H1 (cell line): ENCODE data around the gene SLC1A2. TPM values are rescaled to one million over a fixed set of nuclear protein-coding genes. Genes with fewer than 3 reads are reported as not detected.

ENCODE experiments used
- CTCF ChIA-PET: fragments of 300-600 bp; sonication (Branson Sonifier 250); formaldehyde crosslinking; loops from one replicate; lab custom pipeline; 2021; ENCODE audit not compliant: partially characterized antibody; lab: Charles Lee
- POLR2A ChIA-PET: fragments of 300-600 bp; sonication (Branson Sonifier 250); formaldehyde crosslinking; loops from one replicate; lab custom pipeline; 2021; ENCODE audit warnings: inconsistent platforms; ENCODE audit not compliant: partially characterized antibody; lab: Charles Lee
- DNase-seq, 2 experiments: peaks; one replicate each; pipeline versions ENCODE4 v3.0.0 to v3.0.0-alpha.2; 2010 to 2022; ENCODE audit warnings: low spot score in 2 of 2, low read depth in 1 of 2, mixed read lengths in 1 of 2
- FAIRE-seq: peaks from 2 replicates; lab custom pipeline; 2011; peaks lifted over from hg19 to GRCh38; lab: Jason Lieb, UNC
- H2AFZ ChIP-seq: 2 replicates; pipeline ENCODE4 v1.8.1; 2012; ENCODE audit warnings: low read length, inconsistent platforms
- H2AK5ac ChIP-seq: 2 replicates; pipeline ENCODE4 v1.6.1; 2013; ENCODE audit warnings: low read depth, low read length
- H2BK120ac ChIP-seq: replicated peaks from 2 replicates; pipeline ENCODE3; 2013; ENCODE audit warnings: low read depth, low read length, inconsistent platforms
- H2BK12ac ChIP-seq: 2 replicates; pipeline ENCODE4 v1.6.1; 2013; ENCODE audit warnings: low read depth, low read length
- H2BK15ac ChIP-seq: 2 replicates; pipeline ENCODE4 v1.6.1; 2013; ENCODE audit warnings: low read length
- H2BK20ac ChIP-seq: 2 replicates; pipeline ENCODE4 v1.6.1; 2013; ENCODE audit warnings: low read length
- H2BK5ac ChIP-seq: 2 replicates; pipeline ENCODE4 v1.6.1; 2013; ENCODE audit warnings: low read depth, low read length
- H3K14ac ChIP-seq: 2 replicates; pipeline ENCODE4 v1.6.1; 2013; ENCODE audit warnings: inconsistent platforms; ENCODE audit not compliant: insufficient read length
- H3K18ac ChIP-seq: 2 replicates; pipeline ENCODE4 v1.6.1; 2013; ENCODE audit warnings: low read length; ENCODE audit errors: extremely low read depth
- H3K23ac ChIP-seq: 2 replicates; pipeline ENCODE4 v1.6.1; 2013; ENCODE audit warnings: inconsistent platforms; ENCODE audit not compliant: insufficient read length
- H3K23me2 ChIP-seq: 2 replicates; pipeline ENCODE4 v1.6.1; 2013; ENCODE audit warnings: low read depth, low read length
- H3K27ac ChIP-seq: 2 replicates; pipeline ENCODE4 v1.6.1; 2011; ENCODE audit warnings: low read depth, low read length, inconsistent platforms
- H3K27me3 ChIP-seq, 4 experiments: replicated peaks in 1 of 4; 1 replicate in 1 of 4; 2 replicates in 3 of 4; pipeline versions ENCODE4 v1.6.1 to v1.8.1; 2011 to 2013; ENCODE audit warnings: low read length in 3 of 4, mild to moderate bottlenecking in 3 of 4, inconsistent platforms in 2 of 4, mixed read lengths in 2 of 4, moderate library complexity in 1 of 4; ENCODE audit not compliant: control insufficient read depth in 3 of 4, insufficient read depth in 3 of 4; ENCODE audit errors: extremely low read depth in 1 of 4
- H3K36me3 ChIP-seq, 4 experiments: 2 replicates each; pipeline versions ENCODE4 v1.6.1 to v1.8.1; 2011 to 2013; ENCODE audit warnings: mild to moderate bottlenecking in 4 of 4, low read length in 3 of 4, moderate library complexity in 2 of 4, control low read depth in 1 of 4, inconsistent platforms in 1 of 4; ENCODE audit not compliant: insufficient read depth in 4 of 4, control insufficient read depth in 2 of 4
- H3K4ac ChIP-seq: replicated peaks from 2 replicates; pipeline ENCODE3; 2013; ENCODE audit warnings: low read length, low read depth, mixed read lengths, inconsistent platforms; ENCODE audit not compliant: insufficient read length
- H3K4me1 ChIP-seq, 4 experiments: replicated peaks in 1 of 4; 1 replicate in 1 of 4; 2 replicates in 3 of 4; pipeline versions ENCODE4 v1.6.1 to v1.8.1; 2011 to 2013; ENCODE audit warnings: low read length in 3 of 4, inconsistent platforms in 2 of 4, mixed read lengths in 1 of 4; ENCODE audit not compliant: insufficient read depth in 4 of 4, control insufficient read depth in 3 of 4
- H3K4me2 ChIP-seq, 2 experiments: 2 replicates each; pipeline versions ENCODE4 v1.6.1 to v1.8.1; 2011 to 2013; ENCODE audit warnings: low read depth in 2 of 2, low read length in 2 of 2, control low read depth in 1 of 2, inconsistent platforms in 1 of 2, mild to moderate bottlenecking in 1 of 2; ENCODE audit not compliant: insufficient read depth in 1 of 2
- H3K4me3 ChIP-seq, 4 experiments: fragments of 200-600, 300-600 bp in 1 of 4; sonication (generic), shearing (Covaris generic), sonication (Bioruptor Twin) in 1 of 4; 2 replicates each; pipeline versions ENCODE4 v1.5.1 to v1.8.1; 2011 to 2016; ENCODE audit warnings: low read length in 4 of 4, low read depth in 3 of 4, control low read depth in 2 of 4, inconsistent platforms in 2 of 4, mild to moderate bottlenecking in 2 of 4, mixed read lengths in 1 of 4, moderate library complexity in 1 of 4; ENCODE audit not compliant: insufficient read depth in 2 of 4; ENCODE audit errors: extremely low read depth in 1 of 4
- H3K56ac ChIP-seq: replicated peaks from 2 replicates; pipeline ENCODE3; 2013; ENCODE audit warnings: low read depth, mild to moderate bottlenecking, mixed read lengths, low read length, inconsistent platforms; ENCODE audit not compliant: insufficient read length
- H3K79me1 ChIP-seq: 2 replicates; pipeline ENCODE4 v1.6.1; 2013; ENCODE audit warnings: low read depth, low read length, control low read depth
- H3K79me2 ChIP-seq, 2 experiments: 2 replicates each; pipeline versions ENCODE4 v1.6.1 to v1.8.1; 2012 to 2013; ENCODE audit warnings: low read length in 2 of 2, mild to moderate bottlenecking in 2 of 2, inconsistent platforms in 1 of 2; ENCODE audit not compliant: insufficient read depth in 2 of 2, control insufficient read depth in 1 of 2
- H3K9ac ChIP-seq, 4 experiments: replicated peaks in 1 of 4; 1 replicate in 1 of 4; 2 replicates in 3 of 4; pipeline versions ENCODE4 v1.6.1 to v1.8.1; 2011 to 2013; ENCODE audit warnings: low read depth in 3 of 4, low read length in 3 of 4, control low read depth in 2 of 4, mild to moderate bottlenecking in 2 of 4, moderate library complexity in 2 of 4, inconsistent platforms in 1 of 4; ENCODE audit errors: extremely low read depth in 1 of 4
- H3K9me3 ChIP-seq, 2 experiments: 2 replicates each; pipeline versions ENCODE4 v1.6.1 to v1.8.1; 2012 to 2013; ENCODE audit warnings: mild to moderate bottlenecking in 2 of 2, moderate library complexity in 2 of 2, control low read depth in 1 of 2, inconsistent platforms in 1 of 2, low read depth in 1 of 2, low read length in 1 of 2, mixed read lengths in 1 of 2; ENCODE audit not compliant: insufficient read depth in 2 of 2
- H4K20me1 ChIP-seq, 2 experiments: replicated peaks in 1 of 2; 2 replicates each; pipeline versions ENCODE3 to v1.8.1; 2011 to 2013; ENCODE audit warnings: inconsistent platforms in 2 of 2, low read length in 2 of 2, mild to moderate bottlenecking in 1 of 2; ENCODE audit not compliant: insufficient read depth in 2 of 2, control insufficient read depth in 1 of 2
- H4K5ac ChIP-seq: 2 replicates; pipeline ENCODE4 v1.6.1; 2013; ENCODE audit warnings: low read length, low read depth, mixed read lengths, inconsistent platforms; ENCODE audit not compliant: insufficient read length
- H4K8ac ChIP-seq: 2 replicates; pipeline ENCODE4 v1.8.0; 2013; ENCODE audit warnings: mild to moderate bottlenecking, moderate library complexity, low read length, inconsistent platforms; ENCODE audit not compliant: insufficient read depth; ENCODE audit errors: extremely low read depth
- H4K91ac ChIP-seq: replicated peaks from 2 replicates; pipeline ENCODE3; 2013; ENCODE audit warnings: low read length, mixed read lengths, inconsistent platforms; ENCODE audit not compliant: insufficient read length
- BACH1 ChIP-seq: IDR thresholded peaks from 2 replicates; pipeline ENCODE4 v1.6.1; 2012; ENCODE audit warnings: low read length, improper control_type of control experiment
- BRCA1 ChIP-seq: IDR thresholded peaks from 2 replicates; pipeline ENCODE4 v1.6.1; 2012; ENCODE audit warnings: low read depth, low read length, improper control_type of control experiment
- CBX5 ChIP-seq: fragments of 300-800, 300-1000 bp; sonication (generic); IDR thresholded peaks from 2 replicates; pipeline ENCODE4 v1.7.1; 2016; ENCODE audit warnings: antibody characterized with exemption, low read length, low read depth
- CHD2 ChIP-seq: IDR thresholded peaks from 2 replicates; pipeline ENCODE4 v1.6.1; 2012; ENCODE audit warnings: low read length, improper control_type of control experiment
- CTBP2 ChIP-seq: IDR thresholded peaks from 2 replicates; pipeline ENCODE4 v1.7.0; 2011; ENCODE audit warnings: borderline replicate concordance, mild to moderate bottlenecking, moderate library complexity, mixed read lengths, low read length; ENCODE audit not compliant: insufficient read depth, insufficient read length
- GABPA ChIP-seq: IDR thresholded peaks from 2 replicates; pipeline ENCODE4 v1.6.1; 2011; ENCODE audit warnings: mild to moderate bottlenecking, low read length, moderate library complexity, borderline replicate concordance; ENCODE audit not compliant: insufficient read depth
- JUND ChIP-seq: IDR thresholded peaks from 2 replicates; pipeline ENCODE4 v1.6.1; 2011; ENCODE audit warnings: mild to moderate bottlenecking, improper control_type of control experiment, low read length
- KDM1A ChIP-seq: fragments of 200-600, 300-600 bp; sonication (generic); IDR thresholded peaks from 2 replicates; pipeline ENCODE4 v1.7.1; 2016; ENCODE audit warnings: mild to moderate bottlenecking, low read length, borderline replicate concordance
- POLR2A ChIP-seq, 2 experiments: IDR thresholded peaks; 1 replicate in 1 of 2; 2 replicates in 1 of 2; pipeline ENCODE4 v1.6.1; 2011; ENCODE audit warnings: low read depth in 2 of 2, low read length in 2 of 2, mild to moderate bottlenecking in 2 of 2; ENCODE audit errors: control extremely low read depth in 1 of 2
- POU5F1 ChIP-seq: IDR thresholded peaks from 2 replicates; pipeline ENCODE4 v1.6.1; 2011; ENCODE audit warnings: low read depth, mild to moderate bottlenecking, low read length, moderate library complexity
- RFX5 ChIP-seq: IDR thresholded peaks from 2 replicates; pipeline ENCODE4 v1.6.1; 2011; ENCODE audit warnings: low read depth, low read length, improper control_type of control experiment, borderline replicate concordance
- SIRT6 ChIP-seq: IDR thresholded peaks from one replicate; pipeline ENCODE4 v1.7.1; 2012; ENCODE audit warnings: low read length, inconsistent platforms
- TAF1 ChIP-seq: IDR thresholded peaks from 2 replicates; pipeline ENCODE4 v1.6.1; 2011; ENCODE audit warnings: mild to moderate bottlenecking, low read depth, low read length
- TAF7 ChIP-seq: optimal IDR thresholded peaks from 2 replicates; pipeline ENCODE3; 2011; ENCODE audit warnings: low read depth, mild to moderate bottlenecking, inconsistent platforms, low read length, moderate library complexity, borderline replicate concordance
- USF2 ChIP-seq: IDR thresholded peaks from 2 replicates; pipeline ENCODE4 v1.6.1; 2011; ENCODE audit warnings: low read length, improper control_type of control experiment
- WGBS, 2 experiments: shearing (Covaris generic) in 1 of 2; methylation state at CpG; one replicate each; pipeline versions ENCODE4 v1.1.6 to v1.1.7; 2013 to 2015; ENCODE audit warnings: low lambda C conversion rate in 2 of 2, mixed read lengths in 2 of 2, inconsistent platforms in 1 of 2, low coverage in 1 of 2, missing lambda C conversion rate in 1 of 2; ENCODE audit not compliant: insufficient replicate concordance in 2 of 2, insufficient coverage in 1 of 2, insufficient read length in 1 of 2; ENCODE audit errors: extremely low coverage in 1 of 2, missing lambda C conversion rate in 1 of 2; 5-methylcytosine and 5-hydroxymethylcytosine counted together
- polyA plus RNA-seq, 7 experiments: library from polyadenylated mRNA; depleted of rRNA in 3 of 7; stranded (reverse) in 5 of 7; unstranded in 2 of 7; fragments of >200 nt in 5 of 7; fragments of 200-250 nt in 2 of 7; gene quantifications; 1 replicate in 5 of 7; 2 replicates in 1 of 7; 4 replicates in 1 of 7; pipeline versions ENCODE4 v1.2.1 to v1.2.3, GENCODE V29; 2011 to 2013; ENCODE audit warnings: missing spikeins in 2 of 7, mixed read lengths in 2 of 7
- total RNA-seq: library from RNA; stranded (reverse); fragmentation: NEBNext Ultra II Directional; extraction: Animal tissue kit (Norgen Biotek cat#: 25700); gene quantifications from 2 replicates; pipeline ENCODE4 v1.2.1, GENCODE V29; 2021

The SLC1A2 gene
- total and polyA plus RNA-seq, 2 of the 8 experiments (the other 6 are each of a cell fraction or from before 2014, with no cell fraction given), result 0.57 to 1.2 TPM

GRCh38 chr11:35321111-35321510, 98.2 kb downstream of the SLC1A2 start:
- 89% methylated on average over 2 of the region's 2 CpGs; no CpG with 5 or more reads in 1 of the 2 experiments for WGBS, 2 experiments
- POLR2A ChIA-PET, result no interaction called here
- FAIRE-seq, result no peak
- TF ChIP-seq CHD2 (no peak), TAF1 (no peak), BACH1 (no peak), KDM1A (no peak), CBX5 (no peak), JUND (no peak), USF2 (no peak), BRCA1 (no peak), SIRT6 (no peak), RFX5 (no peak), POLR2A (IDR thresholded peaks at IDR 0.05; ENCODE audit: control extremely low read depth in 1 of 2, low read depth in 2 of 2, low read length in 2 of 2) (no peak), CTBP2 (no peak), GABPA (no peak), TAF7 (no peak), POU5F1 (no peak)

More at GRCh38 chr11:35321111-35321510, 98.2 kb downstream of the SLC1A2 start:
- Histone ChIP-seq H3K56ac (no peak overlapping the region), H3K9me3 (no peaks in the 10 kb centered on the region), H2BK12ac (no peak overlapping the region), H3K23me2 (no peaks in the 10 kb centered on the region; the same call in 1 of the 2 replicates), H4K5ac (no peak overlapping the region), H3K79me1 (no peaks in the 10 kb centered on the region), H2BK120ac (no peak overlapping the region), H3K14ac (no peak overlapping the region), H3K18ac (no peak overlapping the region), H2AFZ (no peak overlapping the region), H2BK5ac (no peak overlapping the region), H4K20me1 (no peaks in the 10 kb centered on the region), H3K27ac (no peak overlapping the region), H3K27me3 (no peaks in the 10 kb centered on the region; a peak in 1 of 7 replicates), H3K9ac (no peak overlapping the region), H2AK5ac (no peak overlapping the region), H4K91ac (no peak overlapping the region), H3K23ac (no peak overlapping the region), H3K79me2 (no peaks in the 10 kb centered on the region), H3K4me3 (no peak overlapping the region), H3K4me1 (peaks cover 0 to 5% (median 0%) of the 10 kb centered on the region in 4 experiments; a peak in 1 of 7 replicates), H3K36me3 (no peaks in the 10 kb centered on the region), H4K8ac (no peak overlapping the region), H3K4me2 (no peak overlapping the region), H3K4ac (no peak overlapping the region), H2BK20ac (no peak overlapping the region), H2BK15ac (no peak overlapping the region)
- CTCF ChIA-PET, result interaction anchor here (0.9 kb wide), 1 partner anchor 16 kb away, joined by 3 read pairs; no protein-coding TSS in a partner anchor
- no peak for DNase-seq
